PC-3 (cell line): Measurements from ENCODE around the gene ASTN2. TPM values are rescaled to one million over a fixed set of nuclear protein-coding genes. Genes with fewer than 3 reads are reported as not detected.

ENCODE experiments used
- ATAC-seq: fragments of 200-7000 bp; cut with Tn5 transposase; 2 replicates; pipeline ENCODE4 v1.9.1; 2020; ENCODE audit warnings: mild to moderate bottlenecking, moderate library complexity
- BruUV-seq: library from RNA; stranded (reverse); fragments of 400-500 nt; replicated peaks from 2 replicates; lab custom pipeline; 2021; lab: Mats Ljungman, UMichigan
- CTCF ChIA-PET: fragments of 300-600 bp; sonication (Branson Sonifier 250); formaldehyde crosslinking; loops from one replicate; lab custom pipeline; 2022; ENCODE audit warnings: antibody characterized with exemption; lab: Charles Lee
- POLR2A ChIA-PET: fragments of 300-600 bp; sonication (Branson Sonifier 250); formaldehyde crosslinking; loops from one replicate; lab custom pipeline; 2022; ENCODE audit warnings: antibody characterized with exemption; ENCODE audit not compliant: unreplicated experiment; lab: Charles Lee
- DNase-seq: peaks from one replicate; pipeline ENCODE4 v3.0.0-alpha.2; 2015
- H2AFZ ChIP-seq: fragments of 300-600 bp; sonication (generic); 2 replicates; pipeline ENCODE4 v1.6.0; 2016; ENCODE audit warnings: antibody characterized with exemption, low read length
- H3F3A ChIP-seq: fragments of 300-600 bp; sonication (generic); one replicate; pipeline ENCODE4 v1.6.0; 2017; ENCODE audit warnings: antibody characterized with exemption, low read length, control low read depth, mild to moderate bottlenecking; ENCODE audit not compliant: unreplicated experiment
- H3K27ac ChIP-seq: fragments of 300-600 bp; sonication (generic); 2 replicates; pipeline ENCODE4 v1.5.1; 2016; ENCODE audit warnings: mild to moderate bottlenecking, low read length
- H3K27me3 ChIP-seq: fragments of 300-600 bp; sonication (generic); 2 replicates; pipeline ENCODE4 v1.6.1; 2016; ENCODE audit warnings: low read length, mixed read lengths
- H3K36me3 ChIP-seq: fragments of 300-600 bp; sonication (generic); 2 replicates; pipeline ENCODE4 v1.6.1; 2016; ENCODE audit warnings: low read depth, mixed run types, low read length, mixed read lengths
- H3K4me1 ChIP-seq: fragments of 300-600 bp; sonication (generic); 2 replicates; pipeline ENCODE4 v1.5.1; 2016; ENCODE audit warnings: low read length; ENCODE audit not compliant: insufficient read depth
- H3K4me2 ChIP-seq: fragments of 300-600 bp; sonication (generic); 2 replicates; pipeline ENCODE4 v1.6.0; 2016; ENCODE audit warnings: low read length
- H3K4me3 ChIP-seq: fragments of 300-600 bp; sonication (generic); 2 replicates; pipeline ENCODE4 v1.5.1; 2016; ENCODE audit warnings: mild to moderate bottlenecking, low read length, mixed read lengths
- H3K79me2 ChIP-seq: fragments of 300-600 bp; sonication (generic); 2 replicates; pipeline ENCODE4 v1.6.1; 2017; ENCODE audit warnings: low read length, mixed read lengths
- H3K9ac ChIP-seq: fragments of 300-600 bp; sonication (generic); 2 replicates; pipeline ENCODE4 v1.6.0; 2016; ENCODE audit warnings: mild to moderate bottlenecking, low read length
- H3K9me2 ChIP-seq: fragments of 300-600 bp; sonication (generic); replicated peaks from 2 replicates; pipeline ENCODE4 v1.6.1; 2016; ENCODE audit warnings: mixed run types, low read length, mixed read lengths
- H3K9me3 ChIP-seq: fragments of 300-600 bp; sonication (generic); 2 replicates; pipeline ENCODE4 v1.6.1; 2016; ENCODE audit warnings: low read length, mixed read lengths
- H4K20me1 ChIP-seq: fragments of 300-600 bp; sonication (generic); 2 replicates; pipeline ENCODE4 v1.6.1; 2016; ENCODE audit warnings: low read length, mixed read lengths
- CTCF ChIP-seq: fragments of 300-600 bp; sonication (generic); conservative IDR thresholded peaks from 2 replicates; pipeline ENCODE4 v1.5.1; 2017; ENCODE audit warnings: antibody characterized with exemption, low read depth, mild to moderate bottlenecking, low read length
- EZH2 ChIP-seq: fragments of 300-600 bp; sonication (generic); IDR thresholded peaks from one replicate; pipeline ENCODE4 v1.6.1; 2017; ENCODE audit warnings: antibody characterized with exemption, mild to moderate bottlenecking, low read length; ENCODE audit not compliant: unreplicated experiment
- EZH2phosphoT487 ChIP-seq: fragments of 300-600 bp; sonication (generic); IDR thresholded peaks from 2 replicates; pipeline ENCODE4 v1.6.1; 2018; ENCODE audit warnings: mild to moderate bottlenecking, antibody characterized with exemption, low read length, borderline replicate concordance
- intact Hi-C: fragments of 100-400 bp; cut with micrococcal nuclease; formaldehyde crosslinking; loops from 2 replicates; pipeline ENCODE4 v1.9.0; 2023
- total RNA-seq: library from RNA; depleted of rRNA; stranded (reverse); fragments of >200 nt; gene quantifications from 2 replicates; pipeline ENCODE4 v1.2.3, GENCODE V29; 2014

ASTN2 gene
- total RNA-seq, 1 experiment from 2014 or later, result 3.5 TPM

GRCh38 chr9:116760636-116761035, 654.2 kb downstream of the ASTN2 start:
- TF ChIP-seq CTCF (no peak), EZH2phosphoT487 (no peak), EZH2 (no peak)
- Histone ChIP-seq H3K4me2 (no peak overlapping the region), H3K9ac (no peak overlapping the region), H3K27me3 (0 out of 2 replicates have a peak, but pooled peaks cover 4% of the 10 kb centered on the region), H3K27ac (no peak overlapping the region), H3K4me3 (no peak overlapping the region), H4K20me1 (no peaks in the 10 kb centered on the region), H3K79me2 (no peaks in the 10 kb centered on the region), H3K4me1 (no peaks in the 10 kb centered on the region), H3F3A (no peaks in the 10 kb centered on the region), H2AFZ (no peak overlapping the region), H3K9me2 (no peaks in the 10 kb centered on the region), H3K9me3 (no peaks in the 10 kb centered on the region), H3K36me3 (no peaks in the 10 kb centered on the region)
- BruUV-seq, result no TSS peak
- CTCF ChIA-PET, result no interaction called here
- DNase-seq (no peak), ATAC-seq (no peak)
- POLR2A ChIA-PET, result no interaction called here
- intact Hi-C loops, result no loop called here

- intact Hi-C loops, result no loop called here
- Histone ChIP-seq H3F3A (no peaks in the 10 kb centered on the region), H2AFZ (no peak overlapping the region), H4K20me1 (no peaks in the 10 kb centered on the region), H3K4me3 (no peak overlapping the region), H3K36me3 (no peaks in the 10 kb centered on the region), H3K9ac (no peak overlapping the region), H3K9me3 (no peaks in the 10 kb centered on the region), H3K4me2 (no peak overlapping the region), H3K4me1 (no peaks in the 10 kb centered on the region), H3K9me2 (no peaks in the 10 kb centered on the region), H3K27ac (no peak overlapping the region), H3K27me3 (no peaks in the 10 kb centered on the region), H3K79me2 (no peaks in the 10 kb centered on the region)
- no TSS peak for BruUV-seq
- ChIA-PET CTCF (no interaction called here), POLR2A (no interaction called here)
- no peak for ATAC-seq
- TF ChIP-seq CTCF (no peak), EZH2 (no peak)
- DNase-seq, result no peak
These were observed 657.8 kb downstream of the ASTN2 start for GRCh38 chr9:116757030-116757429.

- no peaks in the 10 kb centered on the region for H3K9me3 ChIP-seq
- H3K4me2 ChIP-seq, result no peak overlapping the region
- CTCF ChIA-PET, result no interaction called here
- no peak overlapping the region for H3K27ac ChIP-seq
- intact Hi-C loops, result no loop called here
- no peaks in the 10 kb centered on the region for H3K9me2 ChIP-seq
- no peak overlapping the region for H2AFZ ChIP-seq
- H3K4me3 ChIP-seq, result no peak overlapping the region
- no peak for TF ChIP-seq CTCF
- no peak for TF ChIP-seq EZH2
- no peak for TF ChIP-seq EZH2phosphoT487
- no peaks in the 10 kb centered on the region for H3F3A ChIP-seq
- POLR2A ChIA-PET, result no interaction called here
- no TSS peak for BruUV-seq
- no peaks in the 10 kb centered on the region for H4K20me1 ChIP-seq
- ATAC-seq (no peak), DNase-seq (no peak)
- no peaks in the 10 kb centered on the region for H3K27me3 ChIP-seq
- H3K79me2 ChIP-seq, result no peaks in the 10 kb centered on the region
- no peak overlapping the region for H3K9ac ChIP-seq
- H3K4me1 ChIP-seq, result no peaks in the 10 kb centered on the region
- no peaks in the 10 kb centered on the region for H3K36me3 ChIP-seq
These were observed 661.5 kb downstream of the ASTN2 start for GRCh38 chr9:116753389-116753788.
